GM23338 (cell line): Measurements from ENCODE around the gene NFIA. TPM values are rescaled to one million over a fixed set of nuclear protein-coding genes. Genes with fewer than 3 reads are reported as not detected.

Source experiments
- ATAC-seq: fragments of 200-7000 bp; cut with Tn5 transposase; 3 replicates; pipeline ENCODE4 v1.9.1; 2020
- DNase-seq: peaks from one replicate; pipeline ENCODE4 v3.0.0-alpha.2; 2015; ENCODE audit warnings: low spot score
- H2AFZ ChIP-seq: fragments of 200-600 bp; sonication (generic); 2 replicates; pipeline ENCODE4 v1.8.0; 2016; ENCODE audit warnings: antibody characterized with exemption, mild to moderate bottlenecking, moderate library complexity
- H3F3A ChIP-seq: fragments of 200-600 bp; sonication (generic); replicated peaks from 2 replicates; pipeline ENCODE4 v1.8.0; 2017; ENCODE audit warnings: antibody characterized with exemption, mixed run types, low read depth
- H3K27ac ChIP-seq: fragments of 200-600 bp; sonication (generic); 2 replicates; pipeline ENCODE4 v1.6.1; 2016; ENCODE audit warnings: low read depth
- H3K27me3 ChIP-seq: fragments of 200-600 bp; sonication (generic); 2 replicates; pipeline ENCODE4 v1.8.0; 2016; ENCODE audit warnings: mild to moderate bottlenecking, mixed run types, moderate library complexity; ENCODE audit not compliant: insufficient read depth
- H3K36me3 ChIP-seq: fragments of 200-600 bp; sonication (generic); 2 replicates; pipeline ENCODE4 v1.8.0; 2016; ENCODE audit warnings: mild to moderate bottlenecking; ENCODE audit not compliant: insufficient read depth
- H3K4me1 ChIP-seq: fragments of 200-600 bp; sonication (generic); 2 replicates; pipeline ENCODE4 v1.8.0; 2016; ENCODE audit warnings: mild to moderate bottlenecking, moderate library complexity; ENCODE audit not compliant: insufficient read depth
- H3K4me2 ChIP-seq: fragments of 200-600 bp; sonication (generic); 2 replicates; pipeline ENCODE4 v1.7.1; 2017; ENCODE audit warnings: mixed run types
- H3K4me3 ChIP-seq: fragments of 200-600 bp; sonication (generic); 2 replicates; pipeline ENCODE4 v1.6.1; 2016; ENCODE audit warnings: mixed run types
- H3K79me2 ChIP-seq: fragments of 200-600 bp; sonication (generic); replicated peaks from 2 replicates; pipeline ENCODE4 v1.8.0; 2017; ENCODE audit warnings: mild to moderate bottlenecking; ENCODE audit not compliant: insufficient read depth
- H3K9me2 ChIP-seq: fragments of 200-600 bp; sonication (generic); 2 replicates; pipeline ENCODE4 v1.8.0; 2017; ENCODE audit not compliant: insufficient read depth
- H4K20me1 ChIP-seq: fragments of 200-600 bp; sonication (generic); replicated peaks from 2 replicates; pipeline ENCODE4 v1.8.0; 2017; ENCODE audit warnings: mild to moderate bottlenecking; ENCODE audit not compliant: insufficient read depth
- H3K27ac Mint-ChIP-seq: 2 replicates; pipeline ENCODE4 v1.8.0; 2020; ENCODE audit warnings: inconsistent platforms, mild to moderate bottlenecking, moderate library complexity, mixed read lengths
- H3K27me3 Mint-ChIP-seq: 3 replicates; pipeline ENCODE4 v1.8.0; 2022; ENCODE audit warnings: low read depth, mild to moderate bottlenecking, moderate library complexity, mixed read lengths, inconsistent platforms; ENCODE audit not compliant: insufficient read depth, poor library complexity
- H3K36me3 Mint-ChIP-seq: 3 replicates; pipeline ENCODE4 v1.8.0; 2021; ENCODE audit warnings: low read depth, mild to moderate bottlenecking, inconsistent platforms, moderate library complexity, mixed read lengths
- H3K4me1 Mint-ChIP-seq: 3 replicates; pipeline ENCODE4 v1.8.0; 2020; ENCODE audit warnings: mild to moderate bottlenecking, inconsistent platforms, mixed read lengths
- H3K4me3 Mint-ChIP-seq: 3 replicates; pipeline ENCODE4 v1.8.0; 2021; ENCODE audit warnings: moderate library complexity, mild to moderate bottlenecking, inconsistent platforms, mixed read lengths
- H3K9me3 Mint-ChIP-seq: 3 replicates; pipeline ENCODE4 v1.8.0; 2020; ENCODE audit warnings: moderate library complexity, mild to moderate bottlenecking, inconsistent platforms, mixed read lengths
- CREB1 ChIP-seq: fragments of 250-450 bp; sonication (Bioruptor Pico); IDR thresholded peaks from 2 replicates; pipeline ENCODE4 v1.5.0; 2020; ENCODE audit warnings: low read depth, mild to moderate bottlenecking, moderate library complexity
- NANOG ChIP-seq: IDR thresholded peaks from 2 replicates; pipeline ENCODE4 v1.6.1; 2016; ENCODE audit warnings: antibody characterized with exemption, borderline replicate concordance
- POLR2AphosphoS5 ChIP-seq: IDR thresholded peaks from 2 replicates; pipeline ENCODE4 v1.6.1; 2016; ENCODE audit warnings: antibody characterized with exemption, low read depth
- STAT1 ChIP-seq: IDR thresholded peaks from one replicate; pipeline ENCODE4 v1.6.1; 2016; ENCODE audit warnings: antibody characterized with exemption; ENCODE audit not compliant: unreplicated experiment
- ZNF114 ChIP-seq: fragments of 250-450 bp; sonication (Bioruptor Pico); IDR thresholded peaks from 2 replicates; pipeline ENCODE4 v1.5.0; 2020; ENCODE audit warnings: mild to moderate bottlenecking, moderate library complexity
- ZNF331 ChIP-seq: fragments of 250-450 bp; sonication (Bioruptor Pico); IDR thresholded peaks from 2 replicates; pipeline ENCODE4 v1.5.0; 2020; ENCODE audit warnings: low read depth, mild to moderate bottlenecking, moderate library complexity
- ZNF462 ChIP-seq: fragments of 250-450 bp; sonication (Bioruptor Pico); IDR thresholded peaks from 2 replicates; pipeline ENCODE4 v1.5.0; 2020; ENCODE audit warnings: mild to moderate bottlenecking, moderate library complexity
- polyA plus RNA-seq: library from polyadenylated mRNA; unstranded; fragments of >200 nt; fragmentation: Nextera tagmentation; extraction: Ambion mirVana; gene quantifications from 2 replicates; pipeline ENCODE4 v1.2.1, GENCODE V29; 2016
- total RNA-seq: library from RNA; depleted of rRNA; stranded (reverse); fragments of >200 nt; shearing (Covaris generic); gene quantifications from 2 replicates; pipeline ENCODE4 v1.2.3, GENCODE V29; 2014
- TF ChIP-seq, protein P1 (sequence below), 2 experiments: fragments of 200-600 bp in 1 of 2; sonication (generic) in 1 of 2; conservative IDR thresholded peaks; 2 replicates each; pipeline versions ENCODE4 v1.5.1 to v1.6.1; 2016 to 2017; ENCODE audit warnings: antibody characterized with exemption in 2 of 2, low read depth in 2 of 2, mild to moderate bottlenecking in 2 of 2, moderate library complexity in 1 of 2
- TF ChIP-seq, protein P2 (sequence below): IDR thresholded peaks from one replicate; pipeline ENCODE4 v1.6.1; 2018; ENCODE audit warnings: antibody characterized with exemption; ENCODE audit not compliant: unreplicated experiment

The NFIA gene
- total and polyA plus RNA-seq, 2 experiments from 2014 or later = 0.97 to 2.3 TPM

- TF ChIP-seq, protein P1, sequence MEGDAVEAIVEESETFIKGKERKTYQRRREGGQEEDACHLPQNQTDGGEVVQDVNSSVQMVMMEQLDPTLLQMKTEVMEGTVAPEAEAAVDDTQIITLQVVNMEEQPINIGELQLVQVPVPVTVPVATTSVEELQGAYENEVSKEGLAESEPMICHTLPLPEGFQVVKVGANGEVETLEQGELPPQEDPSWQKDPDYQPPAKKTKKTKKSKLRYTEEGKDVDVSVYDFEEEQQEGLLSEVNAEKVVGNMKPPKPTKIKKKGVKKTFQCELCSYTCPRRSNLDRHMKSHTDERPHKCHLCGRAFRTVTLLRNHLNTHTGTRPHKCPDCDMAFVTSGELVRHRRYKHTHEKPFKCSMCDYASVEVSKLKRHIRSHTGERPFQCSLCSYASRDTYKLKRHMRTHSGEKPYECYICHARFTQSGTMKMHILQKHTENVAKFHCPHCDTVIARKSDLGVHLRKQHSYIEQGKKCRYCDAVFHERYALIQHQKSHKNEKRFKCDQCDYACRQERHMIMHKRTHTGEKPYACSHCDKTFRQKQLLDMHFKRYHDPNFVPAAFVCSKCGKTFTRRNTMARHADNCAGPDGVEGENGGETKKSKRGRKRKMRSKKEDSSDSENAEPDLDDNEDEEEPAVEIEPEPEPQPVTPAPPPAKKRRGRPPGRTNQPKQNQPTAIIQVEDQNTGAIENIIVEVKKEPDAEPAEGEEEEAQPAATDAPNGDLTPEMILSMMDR (conservative IDR thresholded peaks at IDR 0.05; ENCODE audit: low read depth in 2 of 2) = no peak
- no peak for TF ChIP-seq STAT1
- no peak for TF ChIP-seq CREB1 (CRISPR knock-in tag)
- TF ChIP-seq NANOG = no peak
- TF ChIP-seq ZNF114 = no peak
- TF ChIP-seq ZNF462 (CRISPR knock-in tag) = no peak
- no peak for TF ChIP-seq POLR2AphosphoS5
- TF ChIP-seq ZNF331 (CRISPR knock-in tag) = no peak
- TF ChIP-seq, protein P2, sequence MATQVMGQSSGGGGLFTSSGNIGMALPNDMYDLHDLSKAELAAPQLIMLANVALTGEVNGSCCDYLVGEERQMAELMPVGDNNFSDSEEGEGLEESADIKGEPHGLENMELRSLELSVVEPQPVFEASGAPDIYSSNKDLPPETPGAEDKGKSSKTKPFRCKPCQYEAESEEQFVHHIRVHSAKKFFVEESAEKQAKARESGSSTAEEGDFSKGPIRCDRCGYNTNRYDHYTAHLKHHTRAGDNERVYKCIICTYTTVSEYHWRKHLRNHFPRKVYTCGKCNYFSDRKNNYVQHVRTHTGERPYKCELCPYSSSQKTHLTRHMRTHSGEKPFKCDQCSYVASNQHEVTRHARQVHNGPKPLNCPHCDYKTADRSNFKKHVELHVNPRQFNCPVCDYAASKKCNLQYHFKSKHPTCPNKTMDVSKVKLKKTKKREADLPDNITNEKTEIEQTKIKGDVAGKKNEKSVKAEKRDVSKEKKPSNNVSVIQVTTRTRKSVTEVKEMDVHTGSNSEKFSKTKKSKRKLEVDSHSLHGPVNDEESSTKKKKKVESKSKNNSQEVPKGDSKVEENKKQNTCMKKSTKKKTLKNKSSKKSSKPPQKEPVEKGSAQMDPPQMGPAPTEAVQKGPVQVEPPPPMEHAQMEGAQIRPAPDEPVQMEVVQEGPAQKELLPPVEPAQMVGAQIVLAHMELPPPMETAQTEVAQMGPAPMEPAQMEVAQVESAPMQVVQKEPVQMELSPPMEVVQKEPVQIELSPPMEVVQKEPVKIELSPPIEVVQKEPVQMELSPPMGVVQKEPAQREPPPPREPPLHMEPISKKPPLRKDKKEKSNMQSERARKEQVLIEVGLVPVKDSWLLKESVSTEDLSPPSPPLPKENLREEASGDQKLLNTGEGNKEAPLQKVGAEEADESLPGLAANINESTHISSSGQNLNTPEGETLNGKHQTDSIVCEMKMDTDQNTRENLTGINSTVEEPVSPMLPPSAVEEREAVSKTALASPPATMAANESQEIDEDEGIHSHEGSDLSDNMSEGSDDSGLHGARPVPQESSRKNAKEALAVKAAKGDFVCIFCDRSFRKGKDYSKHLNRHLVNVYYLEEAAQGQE = no peak
- H3K4me3 Mint-ChIP-seq = no peak overlapping the region
- Histone ChIP-seq H3K4me3 (no peak overlapping the region), H3K27me3 (no peaks in the 10 kb centered on the region), H3K36me3 (no peaks in the 10 kb centered on the region), H3K79me2 (no peaks in the 10 kb centered on the region), H3F3A (no peaks in the 10 kb centered on the region), H3K9me2 (no peaks in the 10 kb centered on the region), H4K20me1 (no peaks in the 10 kb centered on the region), H3K4me2 (no peak overlapping the region), H3K27ac (no peak overlapping the region), H2AFZ (no peak overlapping the region), H3K4me1 (peaks cover 4% of the 10 kb centered on the region; the same call in 1 of the 2 replicates)
- no peaks in the 10 kb centered on the region for H3K36me3 Mint-ChIP-seq
- no peaks in the 10 kb centered on the region for H3K9me3 Mint-ChIP-seq
- no peak for DNase-seq
- H3K27me3 Mint-ChIP-seq = no peaks in the 10 kb centered on the region
- ATAC-seq = no peak
- no peak overlapping the region for H3K27ac Mint-ChIP-seq
- H3K4me1 Mint-ChIP-seq = peaks cover 38% of the 10 kb centered on the region
These were observed 42.3 kb downstream of the NFIA start for GRCh38 chr1:61124696-61125095.
